B cell (primary cell): ENCODE data around the gene MYADML2. TPM values are rescaled to one million over a fixed set of nuclear protein-coding genes. Genes with fewer than 3 reads are reported as not detected.

Experiments
- ATAC-seq: fragments of 200-7000 bp; cut with Tn5 transposase; one replicate; pipeline ENCODE4 v1.10.0; 2021; ENCODE audit warnings: low read depth, mild to moderate bottlenecking, moderate number of reproducible peaks, moderate library complexity
- CTCF ChIA-PET: fragments of 350-600 bp; sonication (Branson Sonifier 250); formaldehyde crosslinking; loops from one replicate; lab custom pipeline; 2021; ENCODE audit warnings: antibody characterized with exemption, inconsistent platforms; lab: Charles Lee
- POLR2A ChIA-PET: fragments of 350-600 bp; sonication (Branson Sonifier 250); formaldehyde crosslinking; loops from one replicate; lab custom pipeline; 2021; ENCODE audit warnings: antibody characterized with exemption; lab: Charles Lee
- DNase-seq: peaks from one replicate; pipeline ENCODE4 v3.0.0; 2013
- H2AFZ ChIP-seq: 2 replicates; pipeline ENCODE4 v1.6.1; 2012; ENCODE audit warnings: mild to moderate bottlenecking, low read depth, low read length; ENCODE audit not compliant: insufficient read depth, poor library complexity, severe bottlenecking
- H3K27ac ChIP-seq, 2 donors: 1 replicate in 1 of 2; 2 replicates in 1 of 2; pipeline ENCODE4 v1.5.1; 2012 to 2013; ENCODE audit warnings: low read length in 2 of 2, mild to moderate bottlenecking in 2 of 2, moderate library complexity in 1 of 2
- H3K27me3 ChIP-seq, 4 experiments: fragments of 200-600 bp in 1 of 4; sonication (generic) in 1 of 4; replicated peaks in 1 of 4; 1 replicate in 2 of 4; 2 replicates in 2 of 4; pipeline versions ENCODE4 v1.6.1 to v1.7.0; 2013 to 2016; ENCODE audit warnings: low read length in 3 of 4, mild to moderate bottlenecking in 2 of 4, mixed read lengths in 1 of 4, moderate library complexity in 1 of 4; ENCODE audit not compliant: insufficient read depth in 4 of 4, control insufficient read depth in 3 of 4; ENCODE audit errors: control extremely low read depth in 1 of 4
- H3K36me3 ChIP-seq, 2 experiments: replicated peaks in 1 of 2; 1 replicate in 1 of 2; 2 replicates in 1 of 2; pipeline versions ENCODE4 v1.6.1 to v1.7.1; 2013; ENCODE audit warnings: low read length in 1 of 2; ENCODE audit not compliant: insufficient read depth in 2 of 2, control insufficient read depth in 1 of 2; ENCODE audit errors: control extremely low read depth in 1 of 2, extremely low read depth in 1 of 2
- H3K4me1 ChIP-seq, 2 donors: fragments of 200-600 bp in 1 of 2; sonication (generic) in 1 of 2; 1 replicate in 1 of 2; 2 replicates in 1 of 2; pipeline versions ENCODE4 v1.5.1 to v1.6.1; 2013 to 2017; ENCODE audit warnings: low read length in 2 of 2; ENCODE audit not compliant: control insufficient read depth in 2 of 2, insufficient read depth in 2 of 2
- H3K4me2 ChIP-seq: replicated peaks from 2 replicates; pipeline ENCODE3; 2012; ENCODE audit warnings: mild to moderate bottlenecking, low read depth, low read length; ENCODE audit not compliant: poor library complexity, severe bottlenecking
- H3K4me3 ChIP-seq, 5 experiments: fragments of 200-600 bp in 1 of 5; sonication (generic) in 1 of 5; 1 replicate in 3 of 5; 2 replicates in 2 of 5; pipeline versions ENCODE4 v1.5.1 to v1.7.0; 2011 to 2016; ENCODE audit warnings: low read length in 4 of 5, mild to moderate bottlenecking in 4 of 5, low read depth in 2 of 5, control low read depth in 1 of 5, moderate library complexity in 1 of 5; ENCODE audit not compliant: insufficient read depth in 1 of 5; ENCODE audit errors: control extremely low read depth in 1 of 5, extremely low read depth in 1 of 5
- H3K79me2 ChIP-seq: fragments of 200-600 bp; sonication (generic); one replicate; pipeline ENCODE4 v1.6.0; 2016; ENCODE audit warnings: low read length; ENCODE audit not compliant: control insufficient read depth, insufficient read depth
- H3K9ac ChIP-seq: fragments of 200-600 bp; sonication (generic); 2 replicates; pipeline ENCODE4 v1.6.1; 2017; ENCODE audit warnings: mild to moderate bottlenecking, low read length, moderate library complexity
- H3K9me3 ChIP-seq, 3 donors: one replicate each; pipeline versions ENCODE4 v1.6.1 to v1.7.1; 2013; ENCODE audit warnings: low read length in 2 of 3; ENCODE audit not compliant: control insufficient read depth in 2 of 3, insufficient read depth in 1 of 3; ENCODE audit errors: control extremely low read depth in 1 of 3
- H4K20me1 ChIP-seq: 2 replicates; pipeline ENCODE4 v1.6.0; 2012; ENCODE audit warnings: mild to moderate bottlenecking, low read length; ENCODE audit not compliant: insufficient read depth, control insufficient read depth, poor library complexity, severe bottlenecking
- H3K27ac Mint-ChIP-seq: one replicate; pipeline ENCODE4 v1.8.0; 2021; ENCODE audit warnings: mixed read lengths
- H3K27me3 Mint-ChIP-seq: one replicate; pipeline ENCODE4 v1.8.0; 2021; ENCODE audit warnings: mixed read lengths
- H3K4me1 Mint-ChIP-seq: one replicate; pipeline ENCODE4 v1.8.0; 2021; ENCODE audit warnings: mixed read lengths
- H3K4me3 Mint-ChIP-seq: one replicate; pipeline ENCODE4 v1.8.0; 2021; ENCODE audit warnings: mixed read lengths
- H3K9me3 Mint-ChIP-seq: one replicate; pipeline ENCODE4 v1.8.0; 2022; ENCODE audit warnings: mixed read lengths; ENCODE audit not compliant: insufficient read depth
- EZH2 ChIP-seq: IDR thresholded peaks from 2 replicates; pipeline ENCODE4 v1.6.1; 2012; ENCODE audit warnings: borderline replicate concordance, low read depth, mild to moderate bottlenecking, moderate library complexity, low read length; ENCODE audit not compliant: insufficient read depth, poor library complexity, severe bottlenecking
- WGBS: methylation state at CpG from one replicate; pipeline ENCODE4 v1.1.5; 2013; ENCODE audit warnings: missing lambda C conversion rate; ENCODE audit not compliant: insufficient coverage; 5-methylcytosine and 5-hydroxymethylcytosine counted together
- intact Hi-C: fragments of 100-400 bp; cut with micrococcal nuclease; formaldehyde crosslinking; loops from one replicate; pipeline ENCODE4 v1.10.0; 2022
- polyA plus RNA-seq: library from polyadenylated mRNA; depleted of rRNA; stranded (reverse); fragments of >200 nt; gene quantifications from 2 replicates; pipeline ENCODE4 v1.2.3, GENCODE V29; 2012
- total RNA-seq, 2 donors: library from RNA; stranded (reverse); fragments of 120-200 nt in 1 of 2; gene quantifications; 1 replicate in 1 of 2; 2 replicates in 1 of 2; pipeline versions ENCODE4 v1.2.3 to v1.2.4, GENCODE V29; 2013 to 2022
- TF ChIP-seq, protein P1 (sequence below): fragments of 200-600 bp; IDR thresholded peaks from one replicate; pipeline ENCODE4 v1.8.0; 2022; ENCODE audit warnings: antibody characterized with exemption, mild to moderate bottlenecking

The MYADML2 gene
- total and polyA plus RNA-seq, 2 donors (not counting 1 experiment from before 2014, with no cell fraction given): not detected

DNA sequence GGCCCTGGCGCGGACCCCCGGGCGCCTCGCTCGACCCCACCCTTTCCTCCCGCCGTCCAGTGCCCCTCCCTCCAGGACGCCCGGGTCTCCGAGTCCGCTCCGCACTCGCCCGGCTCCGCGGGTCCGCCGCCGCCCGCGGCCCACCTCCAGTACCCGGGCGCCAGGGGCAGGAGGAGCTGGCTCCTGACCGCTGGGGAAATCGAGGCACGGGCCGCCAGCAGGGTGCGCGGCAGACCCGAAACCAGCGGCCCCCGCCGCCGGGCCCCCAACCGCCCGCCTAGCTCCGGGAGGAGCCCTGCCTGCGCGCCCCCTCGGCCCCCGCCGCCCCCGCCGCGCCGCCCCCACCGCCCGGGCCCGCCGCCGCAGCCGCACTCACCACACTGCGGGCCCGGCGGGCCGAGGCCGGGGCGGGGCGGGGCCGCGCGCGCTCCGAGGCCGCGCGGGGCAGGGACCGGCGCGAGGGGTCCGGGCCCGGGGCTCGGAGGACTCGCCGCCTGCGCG lies 19.8 kb downstream of the MYADML2 start:
- H3K27me3 ChIP-seq: peaks cover 0 to 23% (median 9%) of the 10 kb centered on the region in 4 experiments
- H3K27me3 Mint-ChIP-seq: peaks cover 10% of the 10 kb centered on the region
- H3K27ac Mint-ChIP-seq: peak overlapping the region; percentile 79
- CTCF ChIA-PET: interaction anchor here (0.6 to 3.5 kb wide), 7 partner anchors 9 to 92 kb away, joined by 3 to 16 read pairs (median 3); no protein-coding TSS in a partner anchor
- peak overlapping the region; percentile 41 for H2AFZ ChIP-seq
- peaks cover 40% of the 10 kb centered on the region for H3K79me2 ChIP-seq
- DNase-seq: no peak
- H3K9ac ChIP-seq: peak overlapping the region; percentile 66
- H3K9me3 ChIP-seq: no peaks in the 10 kb centered on the region
- peaks cover 0 to 2% of the 10 kb centered on the region in 2 experiments for H3K36me3 ChIP-seq
- H3K9me3 Mint-ChIP-seq: no peaks in the 10 kb centered on the region
- peak overlapping the region in 4 of 5 experiments; percentile 56 to 78 (median 65) for H3K4me3 ChIP-seq
- TF ChIP-seq, protein P1, sequence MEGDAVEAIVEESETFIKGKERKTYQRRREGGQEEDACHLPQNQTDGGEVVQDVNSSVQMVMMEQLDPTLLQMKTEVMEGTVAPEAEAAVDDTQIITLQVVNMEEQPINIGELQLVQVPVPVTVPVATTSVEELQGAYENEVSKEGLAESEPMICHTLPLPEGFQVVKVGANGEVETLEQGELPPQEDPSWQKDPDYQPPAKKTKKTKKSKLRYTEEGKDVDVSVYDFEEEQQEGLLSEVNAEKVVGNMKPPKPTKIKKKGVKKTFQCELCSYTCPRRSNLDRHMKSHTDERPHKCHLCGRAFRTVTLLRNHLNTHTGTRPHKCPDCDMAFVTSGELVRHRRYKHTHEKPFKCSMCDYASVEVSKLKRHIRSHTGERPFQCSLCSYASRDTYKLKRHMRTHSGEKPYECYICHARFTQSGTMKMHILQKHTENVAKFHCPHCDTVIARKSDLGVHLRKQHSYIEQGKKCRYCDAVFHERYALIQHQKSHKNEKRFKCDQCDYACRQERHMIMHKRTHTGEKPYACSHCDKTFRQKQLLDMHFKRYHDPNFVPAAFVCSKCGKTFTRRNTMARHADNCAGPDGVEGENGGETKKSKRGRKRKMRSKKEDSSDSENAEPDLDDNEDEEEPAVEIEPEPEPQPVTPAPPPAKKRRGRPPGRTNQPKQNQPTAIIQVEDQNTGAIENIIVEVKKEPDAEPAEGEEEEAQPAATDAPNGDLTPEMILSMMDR: no peak
- TF ChIP-seq EZH2: no peak
- POLR2A ChIA-PET: interaction anchor here (1.0 to 1.5 kb wide), 4 partner anchors 9 to 244 kb away, joined by 3 to 8 read pairs (median 5); partner anchors contain the start of genes ARL16, HGS and SIRT7
- WGBS: under 1% methylated on average over 78 of the region's 78 CpGs
- H3K4me2 ChIP-seq: peak overlapping the region; percentile 91
- intact Hi-C loops: loop anchor here (1.0 to 5.0 kb wide), 6 partner anchors 10 to 95 kb away; partner anchors contain the start of genes ALYREF, ANAPC11, ARHGDIA and ASPSCR1
- H3K27ac ChIP-seq: peak overlapping the region in 1 of 2 donors; percentile 85
- H3K4me3 Mint-ChIP-seq: peak overlapping the region; percentile 78
- peaks cover 37% of the 10 kb centered on the region for H4K20me1 ChIP-seq
- ATAC-seq: peak; percentile 7
- peaks cover 25% of the 10 kb centered on the region for H3K4me1 Mint-ChIP-seq
- H3K4me1 ChIP-seq: peaks cover 26 to 35% of the 10 kb centered on the region in 2 donors
